AG09309 (cell line): Measurements from ENCODE around the gene SOST.

Experiments used
- DNase-seq: peaks from one replicate; pipeline ENCODE4 v3.0.0-alpha.2; 2010; ENCODE audit warnings: low read depth
- H3K4me3 ChIP-seq: 2 replicates; pipeline ENCODE4 v1.5.1; 2011; ENCODE audit warnings: mild to moderate bottlenecking, low read depth, low read length, moderate library complexity; ENCODE audit not compliant: control insufficient read depth
- TF ChIP-seq, protein P1 (sequence below): IDR thresholded peaks from 2 replicates; pipeline ENCODE4 v1.5.1; 2011; ENCODE audit warnings: mild to moderate bottlenecking, low read depth, low read length, inconsistent platforms; ENCODE audit not compliant: insufficient read depth, control insufficient read depth; ENCODE audit errors: missing control alignments

SOST gene

GRCh38 chr17:43784068-43784467 lies 25.5 kb upstream of the SOST start:
- H3K4me3 ChIP-seq, result no peak overlapping the region
- DNase-seq, result no peak
- TF ChIP-seq, protein P1, sequence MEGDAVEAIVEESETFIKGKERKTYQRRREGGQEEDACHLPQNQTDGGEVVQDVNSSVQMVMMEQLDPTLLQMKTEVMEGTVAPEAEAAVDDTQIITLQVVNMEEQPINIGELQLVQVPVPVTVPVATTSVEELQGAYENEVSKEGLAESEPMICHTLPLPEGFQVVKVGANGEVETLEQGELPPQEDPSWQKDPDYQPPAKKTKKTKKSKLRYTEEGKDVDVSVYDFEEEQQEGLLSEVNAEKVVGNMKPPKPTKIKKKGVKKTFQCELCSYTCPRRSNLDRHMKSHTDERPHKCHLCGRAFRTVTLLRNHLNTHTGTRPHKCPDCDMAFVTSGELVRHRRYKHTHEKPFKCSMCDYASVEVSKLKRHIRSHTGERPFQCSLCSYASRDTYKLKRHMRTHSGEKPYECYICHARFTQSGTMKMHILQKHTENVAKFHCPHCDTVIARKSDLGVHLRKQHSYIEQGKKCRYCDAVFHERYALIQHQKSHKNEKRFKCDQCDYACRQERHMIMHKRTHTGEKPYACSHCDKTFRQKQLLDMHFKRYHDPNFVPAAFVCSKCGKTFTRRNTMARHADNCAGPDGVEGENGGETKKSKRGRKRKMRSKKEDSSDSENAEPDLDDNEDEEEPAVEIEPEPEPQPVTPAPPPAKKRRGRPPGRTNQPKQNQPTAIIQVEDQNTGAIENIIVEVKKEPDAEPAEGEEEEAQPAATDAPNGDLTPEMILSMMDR, result no peak

GRCh38 chr17:43782913-43783680 lies 24.5 kb upstream of the SOST start:
- TF ChIP-seq, protein P1, result no peak
- H3K4me3 ChIP-seq, result no peak overlapping the region
- no peak for DNase-seq

- H3K4me3 ChIP-seq, result peak within 1 kb of the TSS; percentile 50
- TF ChIP-seq, protein P1, result no peak
- DNase-seq, result no peak
These were observed 21.5 kb upstream of the SOST start, which contains the start of gene CFAP97D1 for GRCh38 chr17:43780135-43780534. CFAP97D1 (plus strand) TSS chr17:43780435; CDS start chr17:43780463, 28 bp downstream.

GRCh38 chr17:43779145-43780125 lies 20.8 kb upstream of the SOST start:
- H3K4me3 ChIP-seq, result peak overlapping the region; percentile 50
- DNase-seq, result no peak
- TF ChIP-seq, protein P1, result peak; percentile 16

DNA sequence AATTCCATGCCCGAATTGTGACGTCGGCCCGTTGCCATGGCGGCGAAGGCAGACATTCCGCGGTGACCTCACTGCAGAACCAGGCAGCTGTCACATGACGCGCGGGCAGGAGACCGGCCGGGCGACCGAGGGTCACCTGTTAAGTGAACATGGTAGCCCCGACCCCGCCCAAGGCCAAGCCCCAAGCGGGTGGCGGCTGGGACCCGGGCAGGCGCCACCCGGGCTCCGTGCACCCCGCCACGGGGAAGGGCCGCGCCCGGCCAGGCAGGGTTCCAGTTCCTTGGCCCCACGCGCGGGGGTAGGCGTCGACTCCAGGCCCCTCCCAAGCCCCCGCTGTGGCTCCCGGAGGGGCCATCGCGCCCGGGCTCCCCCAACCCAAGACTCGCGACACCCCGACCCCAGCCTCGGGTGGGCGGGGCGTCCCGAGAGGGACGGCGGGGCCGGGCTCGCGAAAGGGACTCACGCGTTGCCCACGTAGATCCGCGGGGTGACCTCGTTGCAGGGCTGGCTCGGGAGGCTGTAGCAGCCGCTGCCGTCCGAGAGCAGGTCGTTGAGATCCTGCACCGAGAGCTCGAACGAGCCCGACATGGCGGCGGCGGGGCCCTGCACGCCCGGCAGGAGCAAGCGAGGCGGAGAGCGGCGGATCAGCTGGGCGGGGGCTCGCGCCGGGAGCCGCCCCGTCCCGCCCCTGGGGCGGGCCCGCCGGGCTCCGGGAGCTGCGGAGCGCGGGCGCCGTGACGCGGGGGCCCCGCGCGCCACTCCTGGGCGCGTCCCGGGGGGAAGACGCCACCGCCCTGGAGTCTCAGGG lies 19.9 kb upstream of the SOST start, which contains the start of gene DUSP3:
Gene DUSP3, minus strand, starts transcription at position 641 of the 808 bp plus-strand sequence. Its CDS starts 53 bp downstream, at position 588.
- DNase-seq, result peak; percentile 60
- TF ChIP-seq, protein P1, result no peak
- peak within 1 kb of the TSS; percentile 76 for H3K4me3 ChIP-seq
